Measurements from ENCODE around the gene TMEM114.

TMEM114 gene

GRCh38 chr16:8543258-8543657 is 47.1 kb downstream of the TMEM114 start:
- no peak for DNase-seq

- no peak for DNase-seq
These were observed 47.9 kb downstream of the TMEM114 start for GRCh38 chr16:8542393-8542792.

GRCh38 chr16:8541868-8542267 is 48.4 kb downstream of the TMEM114 start:
- no peak for DNase-seq

- DNase-seq = no peak
These were observed 52.5 kb downstream of the TMEM114 start for GRCh38 chr16:8537691-8538342.

GRCh38 chr16:8533509-8533908 is 56.8 kb downstream of the TMEM114 start:
- no peak for DNase-seq

GRCh38 chr16:8530752-8531384 is 59.4 kb downstream of the TMEM114 start:
- DNase-seq = no peak

GRCh38 chr16:8528471-8528870 is 61.8 kb downstream of the TMEM114 start:
- DNase-seq = no peak

- no peak for DNase-seq
These were observed 66.4 kb downstream of the TMEM114 start for GRCh38 chr16:8523932-8524331.

GRCh38 chr16:8522757-8523156 is 67.6 kb downstream of the TMEM114 start:
- DNase-seq = no peak

- no peak for DNase-seq
These were observed 70.7 kb downstream of the TMEM114 start for GRCh38 chr16:8519643-8520042.

All from NCI-H187 treated with DMSO at 0.1 percent for 48 hours (cell line).